ENCODE results near the gene ENTPD2.

The ENTPD2 gene

GRCh38 chr9:137078701-137079400 is 25.0 kb upstream of the ENTPD2 start:
- DNase-seq = no peak

GRCh38 chr9:137077758-137078693 is 24.2 kb upstream of the ENTPD2 start:
- DNase-seq = no peak

- no peak for DNase-seq
Observed at GRCh38 chr9:137077010-137077747, 23.3 kb upstream of the ENTPD2 start, which contains the start of gene UAP1L1. Gene UAP1L1, plus strand, starts transcription at chr9:137077517. Its CDS starts 16 bp downstream, at chr9:137077533.

GRCh38 chr9:137076636-137077009 is 22.8 kb upstream of the ENTPD2 start:
- no peak for DNase-seq

GRCh38 chr9:137075275-137075775 is 21.5 kb upstream of the ENTPD2 start:
- DNase-seq = no peak

GRCh38 chr9:137074657-137075274 is 20.9 kb upstream of the ENTPD2 start:
- no peak for DNase-seq

GRCh38 chr9:137073992-137074399 is 20.1 kb upstream of the ENTPD2 start:
- DNase-seq = no peak

- DNase-seq = no peak
Observed at GRCh38 chr9:137071282-137071681, 17.4 kb upstream of the ENTPD2 start.

- DNase-seq = no peak
Observed at GRCh38 chr9:137070906-137071275, 17.0 kb upstream of the ENTPD2 start.

GRCh38 chr9:137070201-137070905 is 16.5 kb upstream of the ENTPD2 start, which contains the start of gene SAPCD2:
Gene SAPCD2, minus strand, starts transcription at chr9:137070557. Its CDS starts 97 bp downstream, at chr9:137070460.
- peak; percentile 88 for DNase-seq

GRCh38 chr9:137069508-137070091 is 15.7 kb upstream of the ENTPD2 start:
- peak; percentile 20 for DNase-seq

- no peak for DNase-seq
Observed at GRCh38 chr9:137068539-137069507, 15.0 kb upstream of the ENTPD2 start.

GRCh38 chr9:137067860-137068538 is 14.1 kb upstream of the ENTPD2 start:
- peak; percentile 56 for DNase-seq

GRCh38 chr9:137066096-137066861 is 12.4 kb upstream of the ENTPD2 start:
- no peak for DNase-seq

GRCh38 chr9:137065336-137065967 is 11.6 kb upstream of the ENTPD2 start:
- DNase-seq = no peak

- DNase-seq = no peak
Observed at GRCh38 chr9:137064880-137065164, 11.0 kb upstream of the ENTPD2 start.

GRCh38 chr9:137064027-137064879 is 10.4 kb upstream of the ENTPD2 start:
- DNase-seq = peak; percentile 12

Measured in NCI-H1105 treated with DMSO at 0.1 percent for 48 hours (cell line).